Cardiac muscle cell (in vitro differentiated cells and primary cell): ENCODE data around the gene ADGRF1. TPM values are rescaled to one million over a fixed set of nuclear protein-coding genes. Genes with fewer than 3 reads are reported as not detected.

Experiments used
- DNase-seq, 2 donors: peaks; one replicate each; pipeline versions ENCODE4 v3.0.0 to v3.0.0-alpha.2; 2010 to 2017; ENCODE audit warnings: low read depth in 1 of 2, low spot score in 1 of 2
- H3K27ac ChIP-seq: fragments of 200-600 bp; sonication (generic); 2 replicates; pipeline ENCODE4 v1.5.1; 2016
- H3K27me3 ChIP-seq: fragments of 200-600 bp; sonication (generic); 2 replicates; pipeline ENCODE4 v1.6.0; 2016; ENCODE audit warnings: control low read depth
- H3K36me3 ChIP-seq: fragments of 200-600 bp; sonication (generic); 2 replicates; pipeline ENCODE4 v1.5.1; 2016; ENCODE audit warnings: control low read depth
- H3K4me1 ChIP-seq: fragments of 200-600 bp; sonication (generic); 2 replicates; pipeline ENCODE4 v1.8.1; 2017; ENCODE audit warnings: low read depth, mild to moderate bottlenecking, mixed run types
- H3K4me3 ChIP-seq: fragments of 200-600 bp; sonication (generic); 2 replicates; pipeline ENCODE4 v1.5.1; 2016; ENCODE audit warnings: mild to moderate bottlenecking
- H3K9me3 ChIP-seq: fragments of 200-600 bp; sonication (generic); 2 replicates; pipeline ENCODE4 v1.5.1; 2017; ENCODE audit warnings: low read depth, mild to moderate bottlenecking, control low read depth
- polyA plus RNA-seq: library from polyadenylated mRNA; unstranded; fragments of >200 nt; fragmentation: Nextera tagmentation; extraction: Ambion mirVana; gene quantifications from 2 replicates; pipeline ENCODE4 v1.2.1, GENCODE V29; 2016
- total RNA-seq: library from RNA; depleted of rRNA; stranded (reverse); fragments of >200 nt; gene quantifications from 2 replicates; pipeline ENCODE4 v1.2.3, GENCODE V29; 2016
- TF ChIP-seq, protein P1 (sequence below): IDR thresholded peaks from 2 replicates; pipeline ENCODE4 v1.5.1; 2012; ENCODE audit warnings: low read depth, mild to moderate bottlenecking, low read length

ADGRF1 gene
- total and polyA plus RNA-seq, 2 experiments from 2014 or later = not detected

DNA sequence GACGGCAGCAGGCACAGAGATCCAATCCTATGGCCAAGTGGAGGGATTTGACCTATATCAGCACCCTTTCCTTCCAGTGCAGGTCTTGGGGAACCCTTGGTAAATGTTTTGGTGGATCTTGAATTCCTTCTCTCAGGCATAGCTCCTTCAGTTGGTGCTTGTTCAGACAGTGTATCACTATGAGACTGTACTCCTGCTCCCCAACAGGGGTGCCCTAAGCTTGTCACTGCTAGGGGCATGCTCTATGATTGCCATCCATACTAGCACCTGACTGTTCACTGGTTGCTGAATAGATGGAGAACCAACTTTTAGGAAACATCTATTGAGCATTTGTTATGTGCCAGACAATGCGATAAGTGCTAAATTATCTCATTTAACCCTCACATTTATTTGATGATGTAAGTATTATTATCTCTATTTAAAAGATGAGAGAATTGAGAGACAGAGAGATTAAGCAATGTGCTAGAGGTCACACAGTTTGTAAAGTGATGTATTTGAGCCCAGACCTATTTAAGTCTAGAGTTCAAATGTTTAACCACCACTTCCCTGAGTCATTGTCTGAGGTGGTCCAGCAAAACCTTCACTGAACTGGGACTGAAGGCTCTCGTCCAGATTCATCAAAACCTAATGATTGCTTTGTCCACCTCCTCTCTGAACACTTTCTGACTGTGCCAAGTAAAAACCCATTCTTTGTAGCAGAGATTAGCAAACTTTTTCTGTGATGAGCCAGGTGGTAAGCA lies 34.3 kb downstream of the ADGRF1 start:
- DNase-seq = no peak
- no peaks in the 10 kb centered on the region for H3K9me3 ChIP-seq

DNA sequence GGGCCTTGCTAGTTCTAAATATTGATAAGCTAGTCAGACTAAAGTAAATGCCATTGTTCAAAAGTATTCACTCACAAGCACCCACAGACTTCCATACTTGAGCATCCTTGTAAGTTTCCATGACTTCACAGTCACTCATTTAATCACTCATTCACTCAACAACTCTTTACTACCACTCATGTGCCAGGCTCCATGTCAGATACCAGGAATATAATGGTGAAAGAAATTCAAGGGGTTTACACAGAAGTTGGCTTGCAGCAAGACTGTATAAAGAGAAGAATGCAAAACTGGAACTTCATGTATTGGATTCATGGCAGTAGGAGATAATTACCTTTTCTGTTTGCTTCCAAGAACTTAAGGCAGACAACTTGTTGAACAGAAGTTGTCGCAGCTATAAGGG lies 36.6 kb downstream of the ADGRF1 start:
- H3K27ac ChIP-seq = no peak overlapping the region
- no peaks in the 10 kb centered on the region for H3K27me3 ChIP-seq
- no peak overlapping the region for H3K4me3 ChIP-seq
- H3K4me1 ChIP-seq = peaks cover 3% of the 10 kb centered on the region
- H3K9me3 ChIP-seq = no peaks in the 10 kb centered on the region
- H3K36me3 ChIP-seq = no peaks in the 10 kb centered on the region
- peak in 1 of 2 donors; percentile 39 for DNase-seq
- TF ChIP-seq, protein P1, sequence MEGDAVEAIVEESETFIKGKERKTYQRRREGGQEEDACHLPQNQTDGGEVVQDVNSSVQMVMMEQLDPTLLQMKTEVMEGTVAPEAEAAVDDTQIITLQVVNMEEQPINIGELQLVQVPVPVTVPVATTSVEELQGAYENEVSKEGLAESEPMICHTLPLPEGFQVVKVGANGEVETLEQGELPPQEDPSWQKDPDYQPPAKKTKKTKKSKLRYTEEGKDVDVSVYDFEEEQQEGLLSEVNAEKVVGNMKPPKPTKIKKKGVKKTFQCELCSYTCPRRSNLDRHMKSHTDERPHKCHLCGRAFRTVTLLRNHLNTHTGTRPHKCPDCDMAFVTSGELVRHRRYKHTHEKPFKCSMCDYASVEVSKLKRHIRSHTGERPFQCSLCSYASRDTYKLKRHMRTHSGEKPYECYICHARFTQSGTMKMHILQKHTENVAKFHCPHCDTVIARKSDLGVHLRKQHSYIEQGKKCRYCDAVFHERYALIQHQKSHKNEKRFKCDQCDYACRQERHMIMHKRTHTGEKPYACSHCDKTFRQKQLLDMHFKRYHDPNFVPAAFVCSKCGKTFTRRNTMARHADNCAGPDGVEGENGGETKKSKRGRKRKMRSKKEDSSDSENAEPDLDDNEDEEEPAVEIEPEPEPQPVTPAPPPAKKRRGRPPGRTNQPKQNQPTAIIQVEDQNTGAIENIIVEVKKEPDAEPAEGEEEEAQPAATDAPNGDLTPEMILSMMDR = no peak

More for the DNA sequence above, 34.3 kb downstream of the ADGRF1 start:
- Histone ChIP-seq H3K27me3 (no peaks in the 10 kb centered on the region), H3K4me1 (peaks cover 3% of the 10 kb centered on the region), H3K36me3 (no peaks in the 10 kb centered on the region), H3K27ac (no peak overlapping the region), H3K4me3 (no peak overlapping the region)
- TF ChIP-seq, protein P1 = no peak

DNA sequence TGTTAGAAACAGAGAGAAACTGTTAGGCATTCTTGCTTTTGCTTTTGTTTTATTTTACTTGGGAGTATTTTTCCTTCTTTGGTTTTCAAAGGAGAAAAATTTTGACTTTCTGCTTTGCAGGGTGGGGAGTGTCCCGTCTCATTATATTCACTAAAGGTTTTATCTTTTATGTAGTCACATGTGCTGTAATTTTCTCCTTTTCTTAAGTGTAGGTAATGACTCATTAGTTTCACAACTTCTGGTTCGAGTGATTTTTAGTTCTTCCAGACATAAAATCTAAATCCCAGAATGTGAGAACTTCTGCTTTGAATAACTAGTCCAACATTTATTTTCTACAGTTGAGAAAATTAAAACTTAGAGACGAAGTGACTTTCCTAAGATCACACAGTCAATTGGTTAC lies 37.7 kb downstream of the ADGRF1 start:
- no peaks in the 10 kb centered on the region for H3K9me3 ChIP-seq
- H3K27me3 ChIP-seq = no peaks in the 10 kb centered on the region
- peaks cover 3% of the 10 kb centered on the region for H3K4me1 ChIP-seq
- no peak overlapping the region for H3K27ac ChIP-seq
- H3K4me3 ChIP-seq = no peak overlapping the region
- DNase-seq = peak in 1 of 2 donors; percentile 31
- H3K36me3 ChIP-seq = no peaks in the 10 kb centered on the region
- TF ChIP-seq, protein P1 = no peak

DNA sequence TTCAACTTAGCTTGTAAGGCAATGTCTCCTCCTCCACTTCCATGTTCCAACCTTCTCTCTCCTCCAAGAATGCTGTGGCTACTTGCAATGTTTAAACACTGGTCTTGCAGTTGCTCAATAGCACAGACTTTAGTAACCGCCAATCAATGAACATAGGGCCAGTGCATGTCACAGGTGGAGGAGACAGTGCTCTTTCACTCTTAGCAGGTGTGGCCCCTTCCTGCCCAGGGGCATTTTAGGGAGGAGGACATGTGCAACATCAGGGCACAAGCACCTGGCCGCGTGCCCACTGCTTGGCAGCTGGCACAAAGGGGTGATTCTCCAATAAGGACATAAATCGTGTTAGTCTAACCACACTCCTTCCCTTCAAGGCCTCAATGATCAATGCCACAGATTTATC lies 41.3 kb downstream of the ADGRF1 start:
- Histone ChIP-seq H3K27me3 (no peaks in the 10 kb centered on the region), H3K36me3 (no peaks in the 10 kb centered on the region), H3K4me3 (no peak overlapping the region), H3K9me3 (no peaks in the 10 kb centered on the region), H3K4me1 (peaks cover 2% of the 10 kb centered on the region), H3K27ac (no peak overlapping the region)
- DNase-seq = no peak
- TF ChIP-seq, protein P1 = no peak

DNA sequence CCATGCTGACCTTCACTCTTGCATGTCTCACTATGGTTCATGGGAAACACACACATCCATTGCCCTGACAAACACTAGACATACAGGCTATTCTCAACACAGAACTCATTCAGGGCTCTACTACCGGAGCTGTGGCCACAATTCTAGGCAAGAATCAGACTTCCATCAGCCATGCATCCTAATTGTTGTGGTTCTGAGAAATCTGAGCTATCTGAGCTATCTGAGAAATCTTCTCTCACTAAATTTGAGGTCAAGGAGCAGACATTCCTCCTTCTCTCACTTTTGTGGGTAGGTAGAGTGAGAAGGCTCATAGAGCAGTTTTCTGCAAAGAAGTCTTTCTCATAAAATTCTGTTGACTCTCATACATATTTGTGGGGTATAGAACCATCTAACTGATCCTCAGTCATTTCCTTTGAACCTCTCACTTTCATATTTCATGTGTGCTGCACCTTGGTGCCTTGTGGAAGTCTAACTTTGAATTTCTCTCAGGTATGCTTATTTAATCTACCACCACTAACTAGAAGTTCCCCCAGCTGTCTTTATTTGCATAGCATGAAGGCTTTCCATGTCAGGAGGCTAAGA lies 43.6 kb downstream of the ADGRF1 start:
- no peaks in the 10 kb centered on the region for H3K4me1 ChIP-seq
- no peak overlapping the region for H3K4me3 ChIP-seq

More for the DNA sequence above, 43.6 kb downstream of the ADGRF1 start:
- no peaks in the 10 kb centered on the region for H3K9me3 ChIP-seq
- H3K36me3 ChIP-seq = no peaks in the 10 kb centered on the region
- H3K27me3 ChIP-seq = no peaks in the 10 kb centered on the region
- DNase-seq = no peak
- no peak overlapping the region for H3K27ac ChIP-seq
- TF ChIP-seq, protein P1 = no peak
